ENCODE data around the gene KCNMB2. TPM values are rescaled to one million over a fixed set of nuclear protein-coding genes. Genes with fewer than 3 reads are reported as not detected.

KCNMB2 gene
- total RNA-seq, 1 experiment from 2014 or later = not detected

DNA sequence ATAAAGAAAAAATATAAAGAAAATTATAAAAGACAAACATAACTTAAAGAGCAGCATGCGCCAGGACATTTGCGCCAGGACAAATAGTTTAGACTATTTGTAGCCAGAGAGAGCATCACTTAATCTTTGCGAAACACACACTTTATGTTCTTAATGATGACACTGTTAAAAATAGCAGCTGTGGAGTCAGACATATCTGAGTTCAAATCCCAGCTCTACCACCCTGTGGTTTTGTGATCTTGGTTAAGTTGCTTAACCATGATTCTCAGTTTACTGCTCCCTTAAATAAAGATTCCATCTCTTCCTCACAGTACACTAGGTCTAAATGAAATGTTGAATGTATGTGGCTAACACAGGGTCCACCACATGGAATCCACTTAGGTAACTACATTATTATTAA lies 31.4 kb downstream of the KCNMB2 start:
- H3K27ac Mint-ChIP-seq (ENCODE audit: unreplicated experiment) = no peak overlapping the region
- no peaks in the 10 kb centered on the region for H3K9me3 Mint-ChIP-seq (ENCODE audit: unreplicated experiment)
- Histone ChIP-seq H3K4me3 (ENCODE audit: low read depth, low read length) (no peak overlapping the region), H3K9me3 (no peaks in the 10 kb centered on the region), H3K36me3 (ENCODE audit: control insufficient read depth, insufficient read depth, low read length) (no peaks in the 10 kb centered on the region), H3K4me1 (no peaks in the 10 kb centered on the region), H3K27me3 (replicated peaks; ENCODE audit: control insufficient read depth, insufficient read depth, low read length) (no peaks in the 10 kb centered on the region)
- no peak overlapping the region for H3K4me3 Mint-ChIP-seq (ENCODE audit: unreplicated experiment)
- BruUV-seq (replicated peaks) = no TSS peak
- H3K27me3 Mint-ChIP-seq (ENCODE audit: insufficient read depth, unreplicated experiment) = no peaks in the 10 kb centered on the region
- no peak for DNase-seq
- intact Hi-C loops (cut with micrococcal nuclease; ENCODE audit: unreplicated experiment) = no loop called here
- H3K36me3 Mint-ChIP-seq (ENCODE audit: insufficient read depth, unreplicated experiment) = no peaks in the 10 kb centered on the region
- ChIA-PET POLR2A (no interaction called here), CTCF (no interaction called here)
- TF ChIP-seq, protein P1, sequence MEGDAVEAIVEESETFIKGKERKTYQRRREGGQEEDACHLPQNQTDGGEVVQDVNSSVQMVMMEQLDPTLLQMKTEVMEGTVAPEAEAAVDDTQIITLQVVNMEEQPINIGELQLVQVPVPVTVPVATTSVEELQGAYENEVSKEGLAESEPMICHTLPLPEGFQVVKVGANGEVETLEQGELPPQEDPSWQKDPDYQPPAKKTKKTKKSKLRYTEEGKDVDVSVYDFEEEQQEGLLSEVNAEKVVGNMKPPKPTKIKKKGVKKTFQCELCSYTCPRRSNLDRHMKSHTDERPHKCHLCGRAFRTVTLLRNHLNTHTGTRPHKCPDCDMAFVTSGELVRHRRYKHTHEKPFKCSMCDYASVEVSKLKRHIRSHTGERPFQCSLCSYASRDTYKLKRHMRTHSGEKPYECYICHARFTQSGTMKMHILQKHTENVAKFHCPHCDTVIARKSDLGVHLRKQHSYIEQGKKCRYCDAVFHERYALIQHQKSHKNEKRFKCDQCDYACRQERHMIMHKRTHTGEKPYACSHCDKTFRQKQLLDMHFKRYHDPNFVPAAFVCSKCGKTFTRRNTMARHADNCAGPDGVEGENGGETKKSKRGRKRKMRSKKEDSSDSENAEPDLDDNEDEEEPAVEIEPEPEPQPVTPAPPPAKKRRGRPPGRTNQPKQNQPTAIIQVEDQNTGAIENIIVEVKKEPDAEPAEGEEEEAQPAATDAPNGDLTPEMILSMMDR (IDR thresholded peaks at IDR 0.05; ENCODE audit: insufficient read depth in 1 of 2, low read depth in 1 of 2, low read length in 1 of 2, severe bottlenecking in 1 of 2, unreplicated experiment in 1 of 2) = no peak
- H3K4me1 Mint-ChIP-seq (ENCODE audit: low read depth, unreplicated experiment) = no peaks in the 10 kb centered on the region

DNA sequence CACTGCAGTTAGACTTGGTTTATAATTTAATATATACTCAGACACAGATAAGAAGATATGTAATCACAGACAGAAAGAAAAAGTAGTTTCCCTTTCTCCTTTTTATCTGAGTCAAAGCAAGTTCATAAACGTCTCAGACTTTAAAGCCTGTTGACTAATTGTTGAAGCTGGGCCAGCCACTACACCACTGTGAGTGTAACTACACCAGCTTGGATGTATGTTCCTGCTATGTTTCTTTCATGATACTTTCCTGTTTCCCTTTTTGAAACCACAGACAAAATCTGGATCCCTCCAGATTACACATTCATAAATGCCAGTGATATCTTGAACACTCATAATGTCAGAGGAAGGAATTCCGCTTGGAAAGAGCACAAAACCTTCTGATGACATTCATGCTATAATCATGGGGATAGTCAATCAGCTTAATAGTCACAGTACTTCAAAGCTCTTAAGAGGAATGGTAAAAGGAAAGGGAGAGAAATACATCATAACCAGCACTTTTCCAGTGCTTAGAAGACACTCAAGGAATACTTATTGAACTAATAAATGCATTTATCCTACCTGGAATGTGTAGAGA lies 32.0 kb downstream of the KCNMB2 start:
- Mint-ChIP-seq H3K27me3 (ENCODE audit: insufficient read depth, unreplicated experiment) (no peaks in the 10 kb centered on the region), H3K9me3 (ENCODE audit: unreplicated experiment) (no peaks in the 10 kb centered on the region), H3K4me1 (ENCODE audit: low read depth, unreplicated experiment) (no peaks in the 10 kb centered on the region), H3K4me3 (ENCODE audit: unreplicated experiment) (no peak overlapping the region), H3K27ac (ENCODE audit: unreplicated experiment) (no peak overlapping the region), H3K36me3 (ENCODE audit: insufficient read depth, unreplicated experiment) (no peaks in the 10 kb centered on the region)
- Histone ChIP-seq H3K4me1 (no peaks in the 10 kb centered on the region), H3K4me3 (ENCODE audit: low read depth, low read length) (no peak overlapping the region), H3K36me3 (ENCODE audit: control insufficient read depth, insufficient read depth, low read length) (no peaks in the 10 kb centered on the region), H3K9me3 (no peaks in the 10 kb centered on the region), H3K27me3 (replicated peaks; ENCODE audit: control insufficient read depth, insufficient read depth, low read length) (no peaks in the 10 kb centered on the region)
- DNase-seq = no peak
- no TSS peak for BruUV-seq (replicated peaks)
- ChIA-PET POLR2A (no interaction called here), CTCF (no interaction called here)
- TF ChIP-seq, protein P1 (IDR thresholded peaks at IDR 0.05; ENCODE audit: insufficient read depth in 1 of 2, low read depth in 1 of 2, low read length in 1 of 2, severe bottlenecking in 1 of 2, unreplicated experiment in 1 of 2) = no peak
- intact Hi-C loops (cut with micrococcal nuclease; ENCODE audit: unreplicated experiment) = no loop called here

DNA sequence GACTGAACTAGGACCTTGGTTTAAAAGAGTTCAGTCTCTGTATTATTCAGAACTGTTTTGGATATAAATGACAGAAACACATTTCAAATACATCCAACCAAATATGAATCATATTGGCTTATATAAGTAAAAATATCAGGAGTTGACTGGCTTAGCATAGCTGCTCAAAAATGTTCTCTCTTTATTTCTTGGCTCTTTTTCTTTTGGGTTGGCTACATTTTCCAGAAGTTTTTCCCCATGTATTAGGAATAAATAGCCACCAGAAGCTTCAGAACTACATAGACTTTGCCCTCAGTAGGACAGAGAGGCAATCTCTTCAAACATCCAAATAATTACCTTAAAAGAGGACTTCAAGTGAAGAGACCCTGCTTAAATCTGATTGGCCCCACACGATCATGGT lies 32.7 kb downstream of the KCNMB2 start:
- H3K9me3 ChIP-seq = no peaks in the 10 kb centered on the region
- H3K36me3 Mint-ChIP-seq (ENCODE audit: insufficient read depth, unreplicated experiment) = no peaks in the 10 kb centered on the region
- no peaks in the 10 kb centered on the region for H3K27me3 ChIP-seq (replicated peaks; ENCODE audit: control insufficient read depth, insufficient read depth, low read length)
- H3K4me3 ChIP-seq (ENCODE audit: low read depth, low read length) = no peak overlapping the region
- H3K4me1 Mint-ChIP-seq (ENCODE audit: low read depth, unreplicated experiment) = peaks cover 4% of the 10 kb centered on the region
- H3K4me3 Mint-ChIP-seq (ENCODE audit: unreplicated experiment) = no peak overlapping the region
- DNase-seq = no peak
- no peaks in the 10 kb centered on the region for H3K9me3 Mint-ChIP-seq (ENCODE audit: unreplicated experiment)
- no peak overlapping the region for H3K27ac Mint-ChIP-seq (ENCODE audit: unreplicated experiment)
- H3K27me3 Mint-ChIP-seq (ENCODE audit: insufficient read depth, unreplicated experiment) = no peaks in the 10 kb centered on the region
- TF ChIP-seq, protein P1 (IDR thresholded peaks at IDR 0.05; ENCODE audit: insufficient read depth in 1 of 2, low read depth in 1 of 2, low read length in 1 of 2, severe bottlenecking in 1 of 2, unreplicated experiment in 1 of 2) = no peak
- no peaks in the 10 kb centered on the region for H3K36me3 ChIP-seq (ENCODE audit: control insufficient read depth, insufficient read depth, low read length)
- H3K4me1 ChIP-seq = no peaks in the 10 kb centered on the region; the same call in 1 of the 2 replicates
- POLR2A ChIA-PET = no interaction called here
- CTCF ChIA-PET = no interaction called here
- BruUV-seq (replicated peaks) = no TSS peak
- intact Hi-C loops (cut with micrococcal nuclease; ENCODE audit: unreplicated experiment) = no loop called here

All from Caco-2 (cell line).